COR-L47 (cell line): ENCODE data around the gene DNAH17.

Experiments used
- DNase-seq: peaks from one replicate; lab custom pipeline; 2025; lab: John Stamatoyannopoulos, UW

The DNAH17 gene, protein sequence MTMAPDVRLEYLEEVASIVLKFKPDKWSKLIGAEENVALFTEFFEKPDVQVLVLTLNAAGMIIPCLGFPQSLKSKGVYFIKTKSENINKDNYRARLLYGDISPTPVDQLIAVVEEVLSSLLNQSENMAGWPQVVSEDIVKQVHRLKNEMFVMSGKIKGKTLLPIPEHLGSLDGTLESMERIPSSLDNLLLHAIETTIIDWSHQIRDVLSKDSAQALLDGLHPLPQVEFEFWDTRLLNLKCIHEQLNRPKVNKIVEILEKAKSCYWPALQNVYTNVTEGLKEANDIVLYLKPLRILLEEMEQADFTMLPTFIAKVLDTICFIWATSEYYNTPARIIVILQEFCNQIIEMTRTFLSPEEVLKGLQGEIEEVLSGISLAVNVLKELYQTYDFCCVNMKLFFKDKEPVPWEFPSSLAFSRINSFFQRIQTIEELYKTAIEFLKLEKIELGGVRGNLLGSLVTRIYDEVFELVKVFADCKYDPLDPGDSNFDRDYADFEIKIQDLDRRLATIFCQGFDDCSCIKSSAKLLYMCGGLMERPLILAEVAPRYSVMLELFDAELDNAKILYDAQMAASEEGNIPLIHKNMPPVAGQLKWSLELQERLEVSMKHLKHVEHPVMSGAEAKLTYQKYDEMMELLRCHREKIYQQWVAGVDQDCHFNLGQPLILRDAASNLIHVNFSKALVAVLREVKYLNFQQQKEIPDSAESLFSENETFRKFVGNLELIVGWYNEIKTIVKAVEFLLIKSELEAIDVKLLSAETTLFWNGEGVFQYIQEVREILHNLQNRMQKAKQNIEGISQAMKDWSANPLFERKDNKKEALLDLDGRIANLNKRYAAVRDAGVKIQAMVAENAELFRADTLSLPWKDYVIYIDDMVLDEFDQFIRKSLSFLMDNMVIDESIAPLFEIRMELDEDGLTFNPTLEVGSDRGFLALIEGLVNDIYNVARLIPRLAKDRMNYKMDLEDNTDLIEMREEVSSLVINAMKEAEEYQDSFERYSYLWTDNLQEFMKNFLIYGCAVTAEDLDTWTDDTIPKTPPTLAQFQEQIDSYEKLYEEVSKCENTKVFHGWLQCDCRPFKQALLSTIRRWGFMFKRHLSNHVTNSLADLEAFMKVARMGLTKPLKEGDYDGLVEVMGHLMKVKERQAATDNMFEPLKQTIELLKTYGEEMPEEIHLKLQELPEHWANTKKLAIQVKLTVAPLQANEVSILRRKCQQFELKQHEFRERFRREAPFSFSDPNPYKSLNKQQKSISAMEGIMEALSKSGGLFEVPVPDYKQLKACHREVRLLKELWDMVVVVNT (N-terminal part only)

DNA sequence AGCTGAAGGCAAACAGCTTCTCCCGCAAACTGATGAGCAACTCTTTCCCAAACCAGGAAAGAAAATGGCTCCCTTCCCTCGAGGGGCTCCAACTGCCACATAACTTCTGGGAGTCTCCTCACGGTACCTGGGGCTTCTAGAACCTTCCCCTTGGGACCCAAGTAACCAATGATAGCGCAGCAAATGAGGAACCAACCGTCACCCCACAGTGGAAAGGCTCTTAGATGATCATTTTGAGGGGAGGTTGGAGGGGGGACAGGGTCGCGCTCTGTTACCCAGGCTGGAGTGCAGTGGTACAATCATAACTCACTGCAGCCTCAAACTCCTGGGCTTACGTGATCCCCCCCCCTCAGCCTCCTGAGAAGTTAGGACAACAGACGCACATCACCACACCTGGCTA, at the start of gene DNAH17:
Gene DNAH17, minus strand, starts transcription at position 101 of the 400 bp plus-strand sequence. CDS start 2,339 bp downstream, outside the sequence.
- DNase-seq, result no peak

DNA sequence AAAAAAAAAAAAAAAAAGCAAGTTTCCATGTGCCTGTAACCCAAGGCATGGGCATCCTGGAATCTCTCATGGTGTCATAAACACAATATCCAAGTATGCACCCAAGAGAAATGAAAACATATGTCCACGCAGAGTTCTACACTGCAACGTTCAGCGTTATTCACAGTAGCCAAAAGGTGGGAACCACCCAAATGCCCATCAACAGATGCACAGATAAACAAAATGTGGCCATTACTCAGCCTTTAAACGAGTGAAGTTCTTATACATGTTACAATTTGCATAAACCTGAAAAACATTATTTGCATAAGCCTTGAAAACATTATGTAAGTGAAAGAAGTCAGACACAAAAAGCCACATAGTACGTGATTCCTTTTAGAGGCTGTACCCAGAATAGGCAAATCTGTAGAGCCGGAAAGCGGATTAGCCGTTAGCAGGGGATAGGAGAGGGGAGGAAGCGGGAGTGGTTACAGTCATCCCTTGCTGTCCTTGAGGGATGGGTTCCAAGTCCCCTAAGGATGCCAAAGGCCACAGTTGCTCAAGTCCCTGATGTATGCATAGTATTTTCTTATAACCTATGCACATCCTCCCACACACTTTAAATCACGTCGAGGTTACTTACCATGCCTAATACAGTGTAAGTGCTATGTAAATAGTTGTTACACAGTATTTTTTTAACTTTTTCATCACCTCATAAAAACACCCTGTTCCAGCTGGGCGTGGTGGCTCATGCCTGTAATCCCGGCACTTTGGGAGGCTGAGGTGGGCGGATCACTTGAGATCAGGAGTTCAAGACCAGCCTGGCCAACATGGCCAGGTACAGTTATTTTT, 47.3 kb upstream of the DNAH17 start:
- DNase-seq, result no peak

DNA sequence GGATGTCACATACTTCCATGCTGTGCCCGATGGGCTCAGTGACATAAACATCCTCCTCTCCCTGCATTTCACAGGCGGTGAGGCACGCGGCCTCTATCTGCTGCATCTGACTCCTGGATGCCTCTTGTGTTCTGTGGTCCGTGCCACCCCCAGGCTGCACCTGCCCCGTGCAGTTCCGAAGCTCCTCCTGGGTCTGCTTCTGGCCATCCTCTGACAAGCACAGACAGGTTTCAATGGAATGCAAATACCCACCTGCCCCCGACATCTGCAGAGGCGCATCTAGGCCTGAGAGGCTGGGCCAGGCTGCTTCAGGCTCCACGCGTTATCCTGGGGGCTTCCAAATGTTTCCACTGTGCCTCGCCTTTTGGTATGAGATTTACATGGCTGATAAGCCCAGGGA, 46.3 kb upstream of the DNAH17 start:
- DNase-seq, result no peak

DNA sequence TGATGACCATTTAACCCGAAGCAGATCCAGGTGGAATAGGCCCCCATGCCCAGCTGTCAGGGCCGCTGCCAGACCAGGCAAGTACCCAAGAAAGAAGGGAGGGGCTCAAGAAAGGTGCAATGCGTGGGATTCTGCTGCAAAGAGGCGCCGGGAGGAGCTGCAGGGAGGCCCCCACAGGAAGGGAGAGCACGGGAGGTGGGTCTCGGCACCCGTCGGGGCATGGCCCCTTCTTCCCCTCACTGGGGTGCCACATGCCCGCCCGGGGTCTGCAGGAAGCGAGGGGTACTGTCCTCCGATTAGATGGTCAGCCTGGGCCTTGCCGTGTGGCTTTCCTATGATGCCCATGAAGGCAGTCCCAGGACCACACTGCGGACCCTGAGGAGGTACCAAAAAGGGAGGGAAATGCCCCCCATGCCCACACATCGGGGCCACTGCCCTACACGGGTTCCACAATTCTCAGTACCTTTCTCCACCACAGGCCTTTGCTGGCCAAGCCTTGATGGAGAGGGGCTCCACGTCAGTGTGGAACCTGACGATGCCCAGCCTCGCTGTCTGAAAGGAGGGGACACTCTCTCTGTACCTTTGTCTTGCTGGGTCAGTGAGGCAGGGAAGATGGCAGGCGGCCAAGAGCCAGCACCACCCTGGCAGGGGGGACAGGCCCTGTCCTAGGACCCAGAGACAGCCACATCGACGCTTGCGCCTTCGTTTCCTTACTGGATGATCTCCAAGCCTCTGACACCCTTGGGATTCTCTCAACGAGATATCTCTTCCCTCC, 45.5 kb upstream of the DNAH17 start:
- no peak for DNase-seq

- no peak for DNase-seq
Measured at GRCh38 chr17:78621720-78622490, 44.7 kb upstream of the DNAH17 start.

GRCh38 chr17:78620099-78620498, 42.9 kb upstream of the DNAH17 start:
- DNase-seq, result no peak

DNA sequence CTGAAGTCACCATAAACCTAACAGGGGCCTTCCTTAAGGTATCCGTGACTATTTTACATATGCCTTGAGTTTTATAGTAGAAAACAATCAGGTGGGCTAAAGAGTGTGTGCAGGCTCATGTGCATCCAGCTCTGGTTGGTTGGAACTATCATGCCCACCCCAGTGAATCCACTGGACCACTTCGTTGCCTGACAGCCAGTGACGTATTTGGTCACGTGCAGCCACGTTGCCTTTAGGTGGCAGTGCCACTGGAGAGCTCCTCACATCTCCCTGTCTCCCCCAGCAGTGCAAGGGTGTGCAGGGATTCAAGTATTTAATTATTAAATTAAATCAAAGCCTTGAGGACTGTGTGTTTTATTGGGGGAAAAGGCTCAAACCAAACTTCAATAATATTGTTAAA, 42.1 kb upstream of the DNAH17 start:
- DNase-seq, result no peak

DNA sequence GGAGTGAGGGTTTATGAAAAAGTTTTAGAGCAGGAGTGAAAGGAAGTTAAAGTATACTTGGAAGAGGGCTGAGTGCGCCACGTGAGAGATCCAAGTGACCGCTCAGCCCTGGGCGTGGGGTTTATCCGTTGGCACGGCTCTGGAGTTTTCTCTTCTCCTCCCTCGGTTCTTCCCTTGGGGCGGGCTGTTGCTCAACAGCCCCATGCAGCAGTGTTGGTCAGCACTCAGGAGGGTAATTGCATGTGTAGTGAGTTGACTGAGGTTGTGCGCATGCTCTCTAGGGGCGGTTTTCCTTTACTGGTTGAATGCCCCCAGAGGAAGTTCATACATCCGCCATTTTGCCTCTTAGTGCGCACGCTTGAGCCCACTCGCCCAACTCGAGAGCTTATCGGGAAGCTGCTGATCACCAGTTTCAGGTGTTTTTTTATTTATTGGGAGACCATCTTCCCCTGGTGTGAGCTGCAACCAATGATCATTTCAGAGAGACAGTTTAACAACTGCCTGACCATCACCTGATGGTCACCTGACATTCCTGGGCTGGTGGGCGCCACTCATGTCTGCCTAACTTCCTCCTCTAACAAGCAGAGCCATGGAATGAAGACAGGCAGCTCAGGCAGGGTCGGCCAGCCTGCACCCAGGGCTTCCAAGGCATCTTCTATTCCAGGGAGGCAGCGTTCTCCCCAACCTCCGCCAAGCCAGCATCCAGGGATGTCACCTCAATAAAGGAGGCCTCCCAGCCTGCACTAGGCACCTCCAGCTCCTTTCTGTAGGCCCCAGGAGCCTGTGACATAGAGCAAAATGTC, 41.3 kb upstream of the DNAH17 start:
- DNase-seq, result no peak

- no peak for DNase-seq
Measured at GRCh38 chr17:78617511-78618061, 40.4 kb upstream of the DNAH17 start.

GRCh38 chr17:78616946-78617345, 39.8 kb upstream of the DNAH17 start:
- no peak for DNase-seq

DNA sequence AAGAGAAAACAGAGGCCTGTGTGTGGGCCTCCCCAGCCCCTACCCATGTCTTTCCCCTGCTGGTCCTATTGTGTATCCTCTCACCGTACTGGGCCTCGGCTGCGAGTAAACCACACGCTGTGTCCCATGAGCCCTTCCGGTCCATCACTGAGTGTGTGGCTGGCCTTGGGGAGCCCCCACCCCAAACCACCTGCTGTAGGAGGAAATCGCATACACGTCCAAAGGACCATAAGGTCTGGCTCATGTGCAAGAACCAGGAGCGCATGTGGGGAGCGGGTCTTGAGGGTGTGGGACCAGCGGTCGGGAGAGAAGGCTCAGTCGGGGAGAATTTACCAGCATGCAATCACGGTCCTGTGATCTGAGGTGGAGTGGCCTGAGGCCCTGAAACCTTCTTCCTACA, 38.4 kb upstream of the DNAH17 start:
- DNase-seq, result no peak

GRCh38 chr17:78613416-78613815, 36.2 kb upstream of the DNAH17 start:
- no peak for DNase-seq

GRCh38 chr17:78611607-78612006, 34.4 kb upstream of the DNAH17 start:
- DNase-seq, result no peak

DNA sequence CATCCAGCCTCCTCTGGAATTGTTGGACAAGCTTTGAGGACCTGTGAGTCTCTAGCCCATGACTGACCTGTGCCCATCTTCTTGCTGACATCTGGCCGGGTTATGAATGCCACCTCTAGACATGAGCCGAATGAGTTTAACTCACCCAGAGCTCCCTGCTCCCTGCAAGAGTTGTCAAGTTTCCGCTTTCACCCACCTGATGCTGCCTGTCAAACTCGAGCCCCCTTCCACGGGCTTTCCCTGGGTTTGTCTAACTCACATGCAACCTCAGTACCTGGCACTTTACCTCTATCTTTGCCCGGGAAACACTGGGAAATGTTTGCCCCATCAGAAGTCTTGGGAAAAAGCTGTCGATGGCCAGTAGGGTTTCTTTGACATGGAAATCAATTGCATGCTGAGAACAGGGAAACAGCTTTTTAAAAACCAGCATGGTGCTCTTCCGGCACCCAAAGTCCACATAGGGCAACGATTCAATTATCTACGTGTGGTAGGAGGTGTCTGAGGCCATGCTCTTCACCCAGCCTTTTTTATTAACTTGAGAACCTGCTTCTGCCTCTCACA, 33.8 kb upstream of the DNAH17 start:
- DNase-seq, result no peak

DNA sequence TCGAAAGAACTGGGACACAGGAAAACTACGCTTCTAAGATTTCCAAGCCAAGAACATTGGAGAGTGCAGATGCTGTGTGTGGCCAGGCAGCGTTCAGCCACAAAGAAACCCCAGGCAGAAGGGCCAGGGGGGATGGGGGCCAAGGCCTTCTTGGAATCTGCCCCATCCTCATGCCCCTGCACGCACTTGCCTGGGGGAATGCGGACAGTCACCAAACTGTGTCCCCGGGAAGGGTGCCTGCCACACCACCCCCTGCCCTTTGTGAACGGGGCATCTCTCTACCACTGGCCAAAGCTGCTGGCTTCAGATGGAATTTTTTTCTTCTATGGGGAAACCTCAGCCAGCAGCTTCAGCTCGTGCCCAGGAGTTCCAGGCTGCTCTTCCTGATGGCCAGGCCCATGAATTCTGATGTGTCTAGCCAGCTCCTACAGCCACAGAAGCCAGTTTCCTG, 32.0 kb upstream of the DNAH17 start:
- DNase-seq, result no peak

- no peak for DNase-seq
Measured at GRCh38 chr17:78608804-78609186, 31.6 kb upstream of the DNAH17 start.

GRCh38 chr17:78608122-78608803, 31.1 kb upstream of the DNAH17 start:
- DNase-seq, result no peak

- DNase-seq, result no peak
Measured at GRCh38 chr17:78607038-78607437, 29.8 kb upstream of the DNAH17 start.
